ENCODE data around the gene RPLP2.

DNA sequence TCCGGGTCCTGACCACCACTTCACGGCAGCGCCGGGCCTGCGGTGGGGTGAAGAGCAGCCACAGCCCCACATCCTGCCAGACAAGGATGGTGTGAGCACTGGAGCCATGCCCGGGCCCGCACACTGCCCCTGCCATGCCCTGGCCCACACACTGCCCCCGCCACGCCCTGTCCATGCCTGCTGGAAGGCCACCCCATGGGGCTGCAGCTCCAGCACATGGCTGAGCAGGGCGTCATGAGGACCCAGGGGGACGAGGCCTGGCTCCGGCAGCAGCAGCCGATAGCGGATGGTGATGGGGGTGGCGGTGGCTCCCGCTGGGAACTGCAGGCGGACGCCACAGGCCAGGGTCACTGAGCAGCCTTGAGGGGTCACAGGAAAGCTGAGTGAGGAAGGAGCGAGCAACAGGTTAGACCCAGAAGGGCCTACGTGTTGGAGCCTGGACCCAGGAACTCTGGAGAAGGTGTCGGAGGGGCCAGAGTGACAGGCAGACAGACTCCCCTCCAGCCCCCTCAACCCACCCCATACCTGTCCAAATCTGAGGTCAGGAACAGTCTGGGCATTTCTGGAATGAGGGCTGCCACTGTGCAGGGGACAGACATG lies 7.6 kb upstream of the RPLP2 start:
- no peak for TF ChIP-seq CTCF (IDR thresholded peaks at IDR 0.05)
- TF ChIP-seq POLR2A (IDR thresholded peaks at IDR 0.05): no peak
- TF ChIP-seq POLR2AphosphoS5 (IDR thresholded peaks at IDR 0.05): no peak
